GM19395 (cell line): ENCODE data around the gene NIPSNAP2.
"Not testable (repeated sequence)": the region's sequence is repeated elsewhere in the genome, so short reads cannot be mapped to it uniquely, and the experiment has no call there.

Source experiments
- ATAC-seq: cut with Tn5 transposase; IDR thresholded peaks from one replicate; pipeline ENCODE4 v1.9.1; 2021; ENCODE audit warnings: mild to moderate bottlenecking, moderate library complexity; ENCODE audit not compliant: unreplicated experiment

NIPSNAP2 gene

DNA sequence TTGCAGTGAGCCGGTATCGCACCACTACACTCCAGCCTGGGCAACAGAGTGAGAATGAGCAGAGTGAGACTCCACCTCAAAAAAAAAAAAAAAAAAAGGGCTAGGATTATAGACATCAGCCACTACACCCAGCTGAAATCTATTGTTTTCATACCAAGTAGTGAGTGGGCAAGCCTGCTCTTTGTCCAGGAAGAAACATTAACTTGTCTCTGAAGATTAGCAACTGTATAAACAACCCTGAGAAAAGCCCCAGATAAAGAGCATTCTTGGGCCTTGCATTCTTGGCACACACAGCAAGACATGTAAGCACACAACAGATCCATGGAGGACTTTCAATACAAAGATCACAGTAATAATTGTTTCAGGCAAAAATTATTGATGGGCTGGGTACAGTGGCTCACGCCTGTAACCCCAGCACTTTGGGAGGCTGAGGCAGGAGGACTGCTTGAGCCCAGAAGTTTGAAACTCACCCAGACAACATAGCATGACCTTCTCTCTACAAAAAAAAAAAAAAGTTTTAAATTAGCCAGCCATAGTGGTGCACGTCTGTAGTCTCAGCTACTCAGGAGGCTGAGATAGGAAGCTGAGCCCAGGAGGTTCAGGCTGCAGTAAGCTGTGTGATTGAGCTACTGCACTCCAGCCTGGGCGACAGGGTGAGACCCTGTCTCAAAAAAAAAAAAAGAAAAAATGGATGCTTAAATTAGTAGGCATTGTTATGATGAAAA lies 82.5 kb downstream of the NIPSNAP2 start:
- no peak for ATAC-seq

DNA sequence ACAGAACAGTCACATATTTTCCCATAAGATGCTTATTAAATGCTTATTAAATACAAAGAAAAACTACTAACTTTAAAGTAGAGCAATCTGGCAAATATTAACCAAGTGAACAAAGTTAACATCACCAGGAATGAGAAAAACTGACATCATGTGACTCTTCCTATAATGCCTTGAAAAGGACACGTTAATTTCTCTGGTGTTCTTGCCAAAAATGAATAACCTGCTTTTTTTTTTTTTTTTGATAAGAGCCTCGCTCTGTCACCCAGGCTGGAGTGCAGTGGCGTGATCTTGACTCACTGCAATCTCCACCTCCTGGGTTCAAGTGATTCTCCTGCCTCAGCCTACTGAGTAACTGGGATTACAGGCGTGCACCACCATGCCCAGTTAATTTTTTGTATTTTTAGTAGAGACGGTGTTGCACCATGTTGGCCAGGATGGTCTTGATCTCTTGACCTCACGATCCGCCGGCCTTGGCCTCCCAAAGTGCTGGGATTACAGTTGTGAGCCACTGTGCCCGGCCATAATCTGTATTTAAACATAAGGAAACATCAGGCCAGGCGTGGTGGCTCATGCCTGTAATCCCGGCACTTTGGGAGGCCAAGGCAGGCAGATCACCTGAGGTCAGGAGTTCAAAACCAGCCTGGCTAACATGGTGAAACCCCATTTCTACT lies 83.2 kb downstream of the NIPSNAP2 start:
- not testable (repeated sequence) for ATAC-seq

DNA sequence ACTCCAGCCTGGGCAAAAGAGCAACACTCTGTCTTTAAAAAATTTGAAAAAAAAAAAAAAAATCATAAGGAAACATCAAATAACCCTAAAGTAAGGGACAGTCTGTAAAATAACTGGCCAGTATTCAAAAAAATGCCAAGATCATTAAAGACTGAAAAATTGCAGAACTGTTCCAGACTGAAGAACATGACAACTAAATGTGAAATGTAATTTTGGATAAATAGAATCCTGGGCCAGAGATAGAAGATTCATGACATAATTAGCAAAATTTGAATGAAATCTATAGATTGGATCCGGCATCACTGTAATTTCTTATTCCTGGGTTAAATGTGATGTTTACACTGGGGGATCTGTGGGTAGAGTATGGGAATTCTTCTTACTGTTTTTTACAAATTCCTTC lies 83.9 kb downstream of the NIPSNAP2 start:
- no peak for ATAC-seq

DNA sequence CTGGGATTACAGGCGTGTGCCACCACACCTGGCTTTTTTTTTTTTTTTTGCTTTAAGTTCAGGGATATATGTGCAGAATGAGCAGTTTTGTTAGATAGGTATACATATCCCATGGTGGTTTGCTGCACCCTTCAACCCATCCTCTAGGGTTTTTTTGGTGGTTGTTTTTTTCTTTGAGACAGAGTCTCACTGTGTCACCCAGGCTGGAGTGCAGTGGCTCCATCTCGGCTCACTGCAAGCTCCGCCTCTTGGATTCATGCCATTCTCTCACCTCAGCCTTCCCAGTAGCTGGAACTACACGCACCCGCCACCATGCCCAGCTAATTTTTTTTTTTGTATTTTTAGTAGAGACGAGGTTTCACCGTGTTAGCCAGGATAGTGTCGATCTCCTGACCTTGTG lies 84.4 kb downstream of the NIPSNAP2 start:
- ATAC-seq: not testable (repeated sequence)
